ENCODE results near the gene MRPS6. TPM values are rescaled to one million over a fixed set of nuclear protein-coding genes. Genes with fewer than 3 reads are reported as not detected.

MRPS6 gene
- total and polyA plus RNA-seq, 10 donors: 18.7 to 74.9 (median 37.7) TPM

GRCh38 chr21:34148419-34148804, 75.0 kb downstream of the MRPS6 start:
- TF ChIP-seq POLR2A (IDR thresholded peaks at IDR 0.05) (no peak), POLR2AphosphoS5 (IDR thresholded peaks at IDR 0.05) (no peak), CTCF (IDR thresholded peaks at IDR 0.05 in 8 of 11, conservative IDR thresholded peaks at IDR 0.05 in 3 of 11) (no peak)
- Histone ChIP-seq H3K9me3 (peaks cover 0 to 16% (median 0%) of the 10 kb centered on the region in 8 donors), H3K36me3 (peaks cover 0 to 26% (median 10%) of the 10 kb centered on the region in 6 donors), H3K27ac (no peak overlapping the region), H3K27me3 (replicated peaks in 1 of 7) (no peaks in the 10 kb centered on the region), H3K4me1 (peaks cover 0 to 11% (median under 1%) of the 10 kb centered on the region in 6 donors), H3K4me3 (no peak overlapping the region)
- no peak for DNase-seq
- intact Hi-C loops (cut with DNase I; ENCODE audit: low total_unique reads): no loop called here
- 67 to 88% (median 77%) methylated on average over 3 of the region's 3 CpGs for WGBS, 5 donors

GRCh38 chr21:34148826-34149558, 75.6 kb downstream of the MRPS6 start:
- Histone ChIP-seq H3K27ac (no peak overlapping the region), H3K4me3 (no peak overlapping the region), H3K36me3 (peaks cover 0 to 21% (median 5%) of the 10 kb centered on the region in 6 donors), H3K27me3 (replicated peaks in 1 of 7) (no peaks in the 10 kb centered on the region), H3K4me1 (peaks cover 0 to 8% (median 0%) of the 10 kb centered on the region in 6 donors), H3K9me3 (peaks cover 0 to 16% (median 0%) of the 10 kb centered on the region in 8 donors)
- DNase-seq: no peak
- intact Hi-C loops (cut with DNase I; ENCODE audit: low total_unique reads): no loop called here
- no peak for TF ChIP-seq POLR2AphosphoS5 (IDR thresholded peaks at IDR 0.05)
- no peak for TF ChIP-seq CTCF (IDR thresholded peaks at IDR 0.05 in 8 of 11, conservative IDR thresholded peaks at IDR 0.05 in 3 of 11)
- no peak for TF ChIP-seq POLR2A (IDR thresholded peaks at IDR 0.05)
- 92 to 97% (median 96%) methylated on average over 7 of the region's 7 CpGs for WGBS, 5 donors

- WGBS, 5 donors: 81 to 84% (median 84%) methylated on average over 5 of the region's 5 CpGs
Observed at GRCh38 chr21:34152500-34152899, 79.1 kb downstream of the MRPS6 start.

More at GRCh38 chr21:34152500-34152899, 79.1 kb downstream of the MRPS6 start:
- intact Hi-C loops (cut with DNase I; ENCODE audit: low total_unique reads): no loop called here
- H3K9me3 ChIP-seq: no peaks in the 10 kb centered on the region
- TF ChIP-seq POLR2A (IDR thresholded peaks at IDR 0.05) (no peak), CTCF (IDR thresholded peaks at IDR 0.05 in 8 of 11, conservative IDR thresholded peaks at IDR 0.05 in 3 of 11) (no peak), POLR2AphosphoS5 (IDR thresholded peaks at IDR 0.05) (no peak)
- peaks cover 0 to 7% (median 0%) of the 10 kb centered on the region in 6 donors for H3K4me1 ChIP-seq
- no peak for DNase-seq
- no peaks in the 10 kb centered on the region for H3K36me3 ChIP-seq
- no peak overlapping the region for H3K4me3 ChIP-seq
- no peak overlapping the region for H3K27ac ChIP-seq
- H3K27me3 ChIP-seq (replicated peaks in 1 of 7): no peaks in the 10 kb centered on the region

Data from spleen (tissue), 11 donors.